ENCODE results near the gene ATF6B. TPM values are rescaled to one million over a fixed set of nuclear protein-coding genes. Genes with fewer than 3 reads are reported as not detected.
"Not testable (repeated sequence)": the region's sequence is repeated elsewhere in the genome, so short reads cannot be mapped to it uniquely, and the experiment has no call there.

Gene ATF6B
- total and polyA plus RNA-seq, 4 experiments from 2014 or later: 11.4 to 154 (median 89.2) TPM

DNA sequence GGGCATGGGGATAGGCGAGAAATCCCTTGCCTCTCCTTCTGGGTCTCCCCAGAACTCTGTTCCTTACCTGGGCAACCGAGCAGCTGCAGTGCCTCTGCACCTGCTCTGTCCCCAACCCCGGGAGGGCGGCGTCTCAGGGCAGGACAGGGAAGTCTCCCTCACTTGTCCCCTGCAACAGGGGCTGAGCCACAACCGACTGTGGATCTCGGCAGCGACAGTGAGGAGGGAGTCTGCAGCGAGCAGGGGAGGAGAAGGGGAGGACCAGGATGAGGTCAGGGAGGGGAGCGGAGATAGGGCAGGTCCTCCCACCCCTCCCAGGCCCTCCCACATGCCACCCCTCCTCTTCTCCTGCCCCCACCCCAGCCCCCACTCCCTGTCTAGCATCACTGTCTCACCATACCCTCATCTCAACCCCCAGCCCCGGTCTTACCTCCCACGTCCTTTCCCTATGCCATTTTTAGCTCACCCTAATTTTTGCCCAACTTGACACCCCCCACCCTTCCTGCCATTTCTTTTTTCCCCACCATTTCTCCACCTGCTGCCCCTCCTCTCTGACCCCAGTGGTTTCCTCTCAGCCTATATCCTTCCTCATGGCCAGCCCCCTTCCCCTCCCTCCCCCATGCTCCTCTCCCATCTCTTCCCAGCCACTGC lies 18.8 kb downstream of the ATF6B start, which contains the start of gene TNXB:
Gene TNXB (minus strand): TSS at position 225 of the 651 bp plus-strand sequence. CDS start 11,140 bp downstream, outside the sequence.
- Histone ChIP-seq H3K4me3 (ENCODE audit: low read length in 2 of 2) (no peak within 1 kb of the TSS), H3K36me3 (ENCODE audit: insufficient read depth, low read length) (no peaks in the 10 kb centered on the region), H3K27ac (ENCODE audit: low read depth, low read length) (no peak within 1 kb of the TSS), H3K27me3 (ENCODE audit: insufficient read depth, low read length) (no peaks in the 10 kb centered on the region), H3K4me1 (ENCODE audit: insufficient read depth, low read length) (peaks cover 15% of the 10 kb centered on the region), H3K9me3 (ENCODE audit: control insufficient read depth in 1 of 2, low read length in 2 of 2) (no peaks in the 10 kb centered on the region)
- no peak for DNase-seq
- Mint-ChIP-seq H3K36me3 (peaks cover 0 to 9% of the 10 kb centered on the region in 2 donors), H3K4me1 (peaks cover 13 to 27% (median 20%) of the 10 kb centered on the region in 4 donors), H3K27ac (peak within 1 kb of the TSS in 4 of 7 donors; percentile 38 to 63 (median 50)), H3K27me3 (peaks cover 6 to 20% of the 10 kb centered on the region in 2 donors), H3K9me3 (no peaks in the 10 kb centered on the region), H3K4me3 (peak within 1 kb of the TSS in 2 of 8 donors; percentile 7 to 14)
- intact Hi-C loops (cut with micrococcal nuclease): no loop called here
- ChIA-PET CTCF (ENCODE audit: partially characterized antibody) (interaction anchor here (2.0 kb wide), 1 partner anchor 9 kb away, joined by 7 read pairs; no protein-coding TSS in a partner anchor), POLR2A (ENCODE audit: partially characterized antibody) (interaction anchor here (2.8 kb wide), 1 partner anchor 18 kb away, joined by 11 read pairs; the partner anchor contains the start of gene ATF6B)

DNA sequence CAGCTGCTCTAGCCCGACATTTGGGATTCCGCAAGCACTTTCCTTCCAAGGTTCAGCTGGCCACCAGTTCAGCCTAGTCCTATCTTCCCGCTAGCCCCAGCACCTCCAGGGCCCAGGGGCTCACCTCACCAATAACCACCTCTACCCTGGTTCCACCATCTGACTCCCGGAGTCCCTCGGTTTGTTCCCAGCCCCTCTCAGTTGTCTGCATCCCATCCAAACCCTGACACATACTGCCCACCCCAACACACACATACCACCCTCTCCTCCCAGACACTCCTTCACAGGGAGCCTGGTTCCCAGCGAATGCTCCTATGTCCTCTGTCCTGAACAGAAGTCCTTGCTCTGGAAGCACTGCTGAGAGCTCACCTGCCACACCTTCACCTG lies 19.3 kb downstream of the ATF6B start:
- Histone ChIP-seq H3K4me1 (ENCODE audit: insufficient read depth, low read length) (peaks cover 15% of the 10 kb centered on the region), H3K36me3 (ENCODE audit: insufficient read depth, low read length) (no peaks in the 10 kb centered on the region), H3K9me3 (ENCODE audit: control insufficient read depth in 1 of 2, low read length in 2 of 2) (no peaks in the 10 kb centered on the region), H3K27me3 (ENCODE audit: insufficient read depth, low read length) (no peaks in the 10 kb centered on the region), H3K27ac (ENCODE audit: low read depth, low read length) (no peak overlapping the region), H3K4me3 (ENCODE audit: low read length in 2 of 2) (no peak overlapping the region)
- Mint-ChIP-seq H3K4me1 (peaks cover 13 to 27% (median 20%) of the 10 kb centered on the region in 4 donors), H3K27ac (peak overlapping the region in 3 of 7 donors; percentile 38 to 63 (median 42)), H3K36me3 (peaks cover 0 to 9% of the 10 kb centered on the region in 2 donors), H3K27me3 (peaks cover 6 to 23% of the 10 kb centered on the region in 2 donors), H3K9me3 (no peaks in the 10 kb centered on the region), H3K4me3 (peak overlapping the region in 2 of 8 donors; percentile 7 to 14)
- ChIA-PET POLR2A (ENCODE audit: partially characterized antibody) (interaction anchor here (2.8 kb wide), 1 partner anchor 19 kb away, joined by 11 read pairs; the partner anchor contains the start of gene ATF6B), CTCF (ENCODE audit: partially characterized antibody) (interaction anchor here (2.0 kb wide), 1 partner anchor 10 kb away, joined by 7 read pairs; no protein-coding TSS in a partner anchor)
- DNase-seq: no peak
- intact Hi-C loops (cut with micrococcal nuclease): no loop called here

DNA sequence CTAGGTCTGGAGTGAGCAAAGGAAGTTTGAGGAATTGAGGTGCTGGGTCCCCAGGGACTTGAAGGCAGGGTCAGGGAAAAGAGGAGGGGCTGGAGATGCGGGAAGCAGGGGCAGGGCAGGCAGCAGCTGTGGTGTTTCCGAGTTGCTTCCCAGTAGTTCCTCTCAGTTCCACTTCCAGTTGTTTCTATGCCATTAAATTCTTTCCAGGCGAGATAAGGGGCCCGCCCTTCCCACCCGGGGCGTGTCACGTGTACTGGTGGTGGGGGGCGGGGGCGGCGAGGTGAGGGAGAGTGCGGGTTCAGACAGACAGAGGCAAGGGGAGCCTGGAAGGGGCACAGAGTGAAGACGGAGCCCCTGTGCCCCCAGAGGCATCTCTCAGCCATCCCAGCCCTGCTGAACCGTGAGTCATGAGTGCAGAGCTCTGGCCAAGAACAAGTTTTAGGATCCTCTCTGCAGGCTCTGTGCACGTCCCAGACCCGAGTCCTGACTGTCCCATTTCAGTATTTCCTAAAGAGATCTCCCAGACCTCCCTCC lies 19.9 kb downstream of the ATF6B start:
- H3K27ac Mint-ChIP-seq: peak overlapping the region in 1 of 7 donors; percentile 32
- H3K36me3 Mint-ChIP-seq: peaks cover 0 to 9% of the 10 kb centered on the region in 2 donors
- no peaks in the 10 kb centered on the region for H3K9me3 Mint-ChIP-seq
- Histone ChIP-seq H3K4me3 (ENCODE audit: low read length in 2 of 2) (no peak overlapping the region), H3K9me3 (ENCODE audit: control insufficient read depth in 1 of 2, low read length in 2 of 2) (no peaks in the 10 kb centered on the region), H3K27ac (ENCODE audit: low read depth, low read length) (no peak overlapping the region), H3K4me1 (ENCODE audit: insufficient read depth, low read length) (peaks cover 15% of the 10 kb centered on the region), H3K27me3 (ENCODE audit: insufficient read depth, low read length) (no peaks in the 10 kb centered on the region), H3K36me3 (ENCODE audit: insufficient read depth, low read length) (no peaks in the 10 kb centered on the region)
- peaks cover 8 to 25% of the 10 kb centered on the region in 2 donors for H3K27me3 Mint-ChIP-seq
- no peak for DNase-seq
- peak overlapping the region in 1 of 8 donors; percentile 47 for H3K4me3 Mint-ChIP-seq
- CTCF ChIA-PET (ENCODE audit: partially characterized antibody): no interaction called here
- POLR2A ChIA-PET (ENCODE audit: partially characterized antibody): no interaction called here
- intact Hi-C loops (cut with micrococcal nuclease): no loop called here
- peaks cover 11 to 27% (median 19%) of the 10 kb centered on the region in 4 donors for H3K4me1 Mint-ChIP-seq

DNA sequence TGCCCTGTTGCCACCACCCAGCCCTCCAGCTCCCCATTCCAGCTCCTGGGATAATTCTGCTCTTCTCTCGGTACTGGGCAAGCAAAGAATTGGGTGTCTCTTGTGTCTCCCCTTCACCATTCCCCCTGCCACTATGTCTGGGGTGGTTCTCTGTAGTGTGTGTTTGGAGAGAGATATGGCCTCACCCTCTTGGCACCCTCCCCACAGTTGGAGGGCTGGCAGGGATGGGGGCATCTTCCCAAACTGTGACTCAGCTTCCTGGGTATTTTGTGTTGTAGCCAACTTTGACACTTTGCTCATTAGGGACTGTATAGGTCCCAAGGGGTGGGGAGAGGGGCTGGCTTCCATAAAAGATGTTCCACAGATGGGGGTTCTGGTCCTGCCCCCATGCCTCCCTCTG lies 20.6 kb downstream of the ATF6B start:
- Mint-ChIP-seq H3K27me3 (peaks cover 8 to 25% of the 10 kb centered on the region in 2 donors), H3K4me3 (no peak overlapping the region), H3K4me1 (peaks cover 11 to 27% (median 19%) of the 10 kb centered on the region in 4 donors), H3K36me3 (peaks cover 0 to 5% of the 10 kb centered on the region in 2 donors), H3K27ac (peak overlapping the region in 1 of 7 donors; percentile 16), H3K9me3 (no peaks in the 10 kb centered on the region)
- Histone ChIP-seq H3K27me3 (ENCODE audit: insufficient read depth, low read length) (no peaks in the 10 kb centered on the region), H3K4me3 (ENCODE audit: low read length in 2 of 2) (no peak overlapping the region), H3K4me1 (ENCODE audit: insufficient read depth, low read length) (peaks cover 15% of the 10 kb centered on the region), H3K27ac (ENCODE audit: low read depth, low read length) (no peak overlapping the region), H3K9me3 (ENCODE audit: control insufficient read depth in 1 of 2, low read length in 2 of 2) (no peaks in the 10 kb centered on the region), H3K36me3 (ENCODE audit: insufficient read depth, low read length) (no peaks in the 10 kb centered on the region)
- no peak for DNase-seq
- ChIA-PET POLR2A (ENCODE audit: partially characterized antibody) (interaction anchor here (0.9 kb wide), 1 partner anchor 11 kb away, joined by 3 read pairs; no protein-coding TSS in a partner anchor), CTCF (ENCODE audit: partially characterized antibody) (interaction anchor here (2.0 kb wide), 1 partner anchor 11 kb away, joined by 8 read pairs; no protein-coding TSS in a partner anchor)
- intact Hi-C loops (cut with micrococcal nuclease): no loop called here

DNA sequence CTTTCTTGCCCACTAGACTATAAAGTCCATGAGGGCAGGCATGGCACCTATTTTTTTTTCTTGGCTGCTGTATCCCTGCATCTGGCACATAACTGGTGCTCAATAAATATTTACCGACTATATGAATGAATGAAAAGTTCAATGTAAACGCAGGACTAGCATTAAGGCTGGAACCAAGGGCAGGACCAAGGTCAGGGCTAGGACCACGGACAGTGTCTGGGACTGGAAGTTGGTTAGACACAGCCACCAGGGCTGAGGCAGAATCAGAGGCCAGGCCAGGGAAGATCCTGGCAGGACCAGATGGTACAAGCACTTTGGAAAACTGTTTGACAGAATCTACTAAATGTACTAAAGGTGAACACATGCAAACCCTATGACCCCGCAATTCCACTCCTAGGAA lies 22.6 kb downstream of the ATF6B start:
- POLR2A ChIA-PET (ENCODE audit: partially characterized antibody): no interaction called here

DNA sequence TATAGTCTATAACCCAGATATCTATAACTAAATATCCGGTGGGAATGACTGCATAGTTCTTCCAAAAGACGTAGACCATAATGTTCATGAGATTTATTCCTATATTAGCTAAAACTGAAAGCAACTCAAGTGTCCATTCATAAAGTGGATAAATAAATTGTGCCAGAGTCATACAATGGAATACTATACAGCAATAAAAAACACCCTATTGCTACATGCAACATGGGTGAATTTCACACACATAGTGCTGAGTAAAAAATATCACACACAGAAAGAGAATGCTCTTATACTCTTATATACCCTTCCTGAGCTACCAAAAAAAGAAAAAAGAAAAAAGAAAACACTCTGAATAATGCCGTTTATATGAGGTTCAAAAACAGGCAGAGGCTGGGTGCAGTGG lies 25.8 kb downstream of the ATF6B start:
- ChIA-PET POLR2A (ENCODE audit: partially characterized antibody) (no interaction called here), CTCF (ENCODE audit: partially characterized antibody) (interaction anchor here (1.0 to 1.3 kb wide), 2 partner anchors 16 to 57 kb away, joined by 3 read pairs; no protein-coding TSS in a partner anchor)
- H3K4me1 ChIP-seq (ENCODE audit: insufficient read depth, low read length): no peaks in the 10 kb centered on the region
- peaks cover 9% of the 10 kb centered on the region for H3K27me3 ChIP-seq (ENCODE audit: insufficient read depth, low read length)
- Mint-ChIP-seq H3K9me3 (no peaks in the 10 kb centered on the region), H3K4me3 (no peak overlapping the region), H3K27ac (no peak overlapping the region), H3K36me3 (no peaks in the 10 kb centered on the region), H3K27me3 (peaks cover 13 to 26% of the 10 kb centered on the region in 2 donors), H3K4me1 (peaks cover 0 to 2% (median 0%) of the 10 kb centered on the region in 4 donors)
- H3K36me3 ChIP-seq (ENCODE audit: insufficient read depth, low read length): no peaks in the 10 kb centered on the region
- H3K27ac ChIP-seq (ENCODE audit: low read depth, low read length): no peak overlapping the region
- no peak for DNase-seq
- no peak overlapping the region for H3K4me3 ChIP-seq (ENCODE audit: low read length in 2 of 2)
- intact Hi-C loops (cut with micrococcal nuclease): no loop called here
- H3K9me3 ChIP-seq (ENCODE audit: control insufficient read depth in 1 of 2, low read length in 2 of 2): no peaks in the 10 kb centered on the region

More for the DNA sequence above, 22.6 kb downstream of the ATF6B start:
- H3K4me1 ChIP-seq (ENCODE audit: insufficient read depth, low read length): peaks cover 15% of the 10 kb centered on the region
- no peaks in the 10 kb centered on the region for H3K36me3 Mint-ChIP-seq
- H3K9me3 Mint-ChIP-seq: no peaks in the 10 kb centered on the region
- H3K27ac ChIP-seq (ENCODE audit: low read depth, low read length): no peak overlapping the region
- H3K9me3 ChIP-seq (ENCODE audit: control insufficient read depth in 1 of 2, low read length in 2 of 2): no peaks in the 10 kb centered on the region
- CTCF ChIA-PET (ENCODE audit: partially characterized antibody): no interaction called here
- no peaks in the 10 kb centered on the region for H3K36me3 ChIP-seq (ENCODE audit: insufficient read depth, low read length)
- no peak overlapping the region for H3K4me3 Mint-ChIP-seq
- peaks cover 10 to 25% of the 10 kb centered on the region in 2 donors for H3K27me3 Mint-ChIP-seq
- no peak overlapping the region for H3K4me3 ChIP-seq (ENCODE audit: low read length in 2 of 2)
- intact Hi-C loops (cut with micrococcal nuclease): no loop called here
- no peak for DNase-seq
- H3K27ac Mint-ChIP-seq: no peak overlapping the region
- no peaks in the 10 kb centered on the region for H3K27me3 ChIP-seq (ENCODE audit: insufficient read depth, low read length)
- H3K4me1 Mint-ChIP-seq: peaks cover 10 to 27% (median 18%) of the 10 kb centered on the region in 4 donors

DNA sequence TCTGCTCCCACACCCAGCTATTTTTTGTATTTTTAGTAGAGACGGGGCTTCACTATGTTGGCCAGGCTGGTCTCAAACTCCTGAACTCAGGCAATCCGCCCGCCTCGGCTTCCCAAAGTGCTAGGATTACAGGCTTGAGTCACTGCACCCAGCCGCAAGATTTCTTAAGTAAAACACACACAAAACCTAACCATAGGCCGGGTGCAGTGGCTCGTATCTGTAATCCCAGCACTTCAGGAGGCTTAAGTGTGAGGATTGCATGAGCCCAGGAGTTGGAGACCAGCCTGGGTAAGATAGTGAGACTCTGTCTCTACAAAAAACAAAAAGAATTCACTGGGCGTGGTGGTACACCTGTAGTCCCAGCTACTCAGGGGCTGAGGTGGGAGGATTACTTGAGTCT lies 27.8 kb downstream of the ATF6B start:
- H3K27ac ChIP-seq (ENCODE audit: low read depth, low read length); H3K4me3 ChIP-seq (ENCODE audit: low read length in 2 of 2); H3K36me3 ChIP-seq (ENCODE audit: insufficient read depth, low read length); H3K36me3 Mint-ChIP-seq; DNase-seq; H3K27ac Mint-ChIP-seq; POLR2A ChIA-PET (ENCODE audit: partially characterized antibody); H3K9me3 Mint-ChIP-seq; H3K4me3 Mint-ChIP-seq; CTCF ChIA-PET (ENCODE audit: partially characterized antibody); intact Hi-C loops (cut with micrococcal nuclease); H3K9me3 ChIP-seq (ENCODE audit: control insufficient read depth in 1 of 2, low read length in 2 of 2); H3K4me1 Mint-ChIP-seq; H3K4me1 ChIP-seq (ENCODE audit: insufficient read depth, low read length): not testable (repeated sequence)
- peaks cover 21 to 24% of the 10 kb centered on the region in 2 donors for H3K27me3 Mint-ChIP-seq
- H3K27me3 ChIP-seq (ENCODE audit: insufficient read depth, low read length): peaks cover 23% of the 10 kb centered on the region

All from CD4-positive, alpha-beta memory T cell (primary cell).